GM18520 (cell line): ENCODE data around the gene ARPIN.
"Not testable (repeated sequence)": the region's sequence is repeated elsewhere in the genome, so short reads cannot be mapped to it uniquely, and the experiment has no call there.

Experiments used
- ATAC-seq: cut with Tn5 transposase; IDR thresholded peaks from one replicate; pipeline ENCODE4 v1.9.1; 2021; ENCODE audit not compliant: unreplicated experiment

Gene ARPIN

DNA sequence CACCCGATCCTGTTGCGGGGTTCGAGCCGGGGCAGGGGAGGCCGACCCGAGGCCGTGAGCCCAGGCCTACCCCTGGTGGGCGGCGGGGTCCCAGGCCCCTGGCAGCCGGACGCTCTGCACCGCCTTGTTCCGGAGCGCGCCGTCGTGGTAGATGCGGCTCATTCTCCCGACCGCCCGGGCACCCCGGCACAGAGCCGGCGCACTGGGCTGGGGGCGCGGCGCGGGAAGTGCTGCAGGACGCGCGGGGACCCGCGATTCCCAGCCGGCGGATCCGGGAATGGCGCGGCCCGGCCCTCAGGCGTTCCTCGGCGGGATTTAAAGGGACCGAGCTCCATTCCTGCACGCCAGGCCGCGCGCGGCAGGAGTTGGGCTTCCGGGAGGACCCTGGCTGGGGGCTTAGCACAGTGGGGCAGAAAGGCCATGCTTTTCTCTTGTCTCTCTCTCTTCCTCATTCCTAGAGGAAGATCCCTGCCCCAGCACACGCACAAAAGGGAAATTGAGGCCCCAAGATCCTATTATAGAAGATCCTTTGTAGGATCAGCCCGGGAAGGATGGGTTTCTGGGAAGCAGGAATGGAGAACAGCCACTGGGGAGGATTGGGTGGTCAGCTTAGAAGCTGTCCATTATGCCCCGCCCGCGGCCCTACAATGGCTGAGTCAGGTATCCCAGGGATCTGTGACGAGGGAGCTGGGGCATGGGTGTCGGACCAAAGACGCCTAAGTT is at the start of gene ARPIN:
Gene ARPIN (minus strand): TSS at position 279 of the 723 bp plus-strand sequence. CDS start 117 bp downstream, at position 162.
- no peak for ATAC-seq

DNA sequence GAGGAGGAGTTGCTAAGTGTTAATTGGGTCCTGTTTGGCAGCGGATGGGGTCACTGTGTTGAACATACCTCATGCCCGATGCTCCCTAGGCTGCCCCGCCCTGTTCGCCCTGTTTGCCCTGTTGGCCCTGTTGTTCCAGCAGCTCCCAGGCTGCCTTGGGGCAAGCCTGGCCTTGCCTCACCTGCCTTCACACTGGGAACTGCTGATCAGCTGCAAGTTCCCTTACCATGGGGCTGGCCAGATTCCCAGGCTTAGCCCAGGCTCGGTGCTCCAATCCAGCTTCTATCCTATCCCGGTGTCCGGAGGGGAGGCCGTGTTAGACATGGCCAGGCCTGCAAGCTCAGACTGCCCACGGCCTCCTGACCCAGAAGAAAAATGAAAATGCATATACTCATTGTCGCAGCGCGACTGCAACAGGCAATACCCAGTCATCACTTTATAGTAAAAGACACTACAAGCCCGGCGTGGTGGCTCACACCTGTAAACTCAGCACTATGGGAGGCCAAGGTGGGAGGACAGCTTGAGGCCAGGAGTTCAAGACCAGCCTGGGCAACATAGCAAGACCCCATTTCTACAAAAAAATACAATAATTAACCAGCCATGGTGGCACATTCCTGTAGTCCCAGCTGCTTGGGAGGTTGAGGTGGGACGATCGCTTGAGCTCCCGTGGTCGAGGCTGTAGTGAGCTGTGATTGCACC is 45.5 kb upstream of the ARPIN start:
- ATAC-seq: no peak

DNA sequence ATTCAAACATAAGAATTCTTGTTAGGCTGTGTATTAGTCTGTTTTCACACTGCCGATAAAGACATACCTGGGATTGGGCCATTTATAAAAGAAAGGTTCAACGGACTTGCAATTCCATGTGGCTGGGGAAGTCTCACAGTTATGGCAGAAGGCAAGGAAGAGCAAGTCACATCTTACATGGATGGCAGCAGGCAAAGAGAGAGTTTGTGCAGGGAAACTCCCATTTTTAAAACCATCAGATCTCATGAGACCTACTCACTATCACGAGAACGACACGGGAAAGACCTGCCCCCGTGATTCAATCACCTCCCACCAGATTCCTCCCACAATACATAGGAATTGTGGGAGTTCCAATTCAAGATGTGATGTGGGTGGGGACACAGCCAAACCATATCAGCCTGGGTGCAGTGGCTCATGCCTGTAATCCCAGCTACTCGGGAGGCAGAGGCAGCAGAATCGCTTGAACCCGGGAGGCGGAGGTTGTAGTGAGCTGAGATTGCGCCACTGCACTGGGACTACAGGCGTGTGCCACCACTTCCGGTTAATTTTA is 42.8 kb upstream of the ARPIN start:
- ATAC-seq: not testable (repeated sequence)

DNA sequence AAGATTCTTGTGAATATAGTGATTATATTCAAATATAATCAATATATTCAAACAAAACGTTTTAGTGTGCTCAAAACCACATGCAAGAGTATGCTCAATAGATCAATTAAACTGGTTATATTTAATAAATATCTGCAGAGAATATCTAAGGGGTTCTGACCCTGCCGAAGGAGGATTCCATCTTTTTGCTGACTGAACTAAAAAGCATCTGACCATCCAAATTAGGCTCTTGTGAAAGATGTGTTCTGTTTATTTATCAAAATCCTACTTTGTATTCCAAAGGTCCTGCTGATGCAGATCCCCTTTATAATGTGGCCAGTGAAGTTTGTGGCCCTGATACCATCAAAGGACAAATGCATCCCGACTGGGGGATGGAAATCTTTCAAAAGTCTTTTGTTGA is 41.8 kb upstream of the ARPIN start:
- no peak for ATAC-seq

DNA sequence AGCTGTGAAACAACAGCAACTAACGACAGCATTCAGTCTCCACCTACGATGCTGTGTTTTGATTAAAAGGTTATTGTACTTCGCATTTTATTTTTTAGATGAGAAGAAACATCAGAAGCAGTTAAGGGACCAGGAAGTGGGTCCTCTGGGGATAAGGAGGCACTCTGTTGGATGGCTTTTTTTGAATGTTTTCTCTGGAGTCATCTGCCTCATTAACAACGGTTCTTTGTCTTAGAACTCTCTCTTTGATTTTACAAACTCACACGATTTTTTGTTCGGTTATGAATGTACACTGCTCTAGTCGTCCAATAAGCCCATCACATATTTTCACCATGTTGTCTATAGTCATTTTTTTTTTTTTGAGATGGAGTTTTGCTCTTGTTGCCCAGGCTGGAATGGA is 36.0 kb upstream of the ARPIN start:
- ATAC-seq: no peak

DNA sequence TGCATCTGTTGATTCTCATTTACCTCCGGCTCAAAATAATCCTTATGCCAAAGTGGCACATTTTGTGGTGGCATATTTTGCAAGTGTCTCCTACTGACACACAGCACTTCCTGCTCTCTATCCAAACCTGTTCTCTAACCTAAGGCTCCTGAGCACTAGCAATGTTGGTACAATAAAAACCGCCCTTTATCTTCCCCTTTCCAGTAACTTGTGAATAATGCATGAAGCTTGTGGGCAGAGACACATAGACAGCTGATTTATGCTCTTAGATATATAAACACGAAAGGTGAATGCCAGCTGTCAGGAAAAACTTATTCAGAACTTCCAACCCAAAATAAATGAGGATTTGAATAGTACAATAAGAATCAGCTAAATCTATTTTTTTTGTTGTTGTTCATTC is 34.6 kb upstream of the ARPIN start:
- no peak for ATAC-seq

DNA sequence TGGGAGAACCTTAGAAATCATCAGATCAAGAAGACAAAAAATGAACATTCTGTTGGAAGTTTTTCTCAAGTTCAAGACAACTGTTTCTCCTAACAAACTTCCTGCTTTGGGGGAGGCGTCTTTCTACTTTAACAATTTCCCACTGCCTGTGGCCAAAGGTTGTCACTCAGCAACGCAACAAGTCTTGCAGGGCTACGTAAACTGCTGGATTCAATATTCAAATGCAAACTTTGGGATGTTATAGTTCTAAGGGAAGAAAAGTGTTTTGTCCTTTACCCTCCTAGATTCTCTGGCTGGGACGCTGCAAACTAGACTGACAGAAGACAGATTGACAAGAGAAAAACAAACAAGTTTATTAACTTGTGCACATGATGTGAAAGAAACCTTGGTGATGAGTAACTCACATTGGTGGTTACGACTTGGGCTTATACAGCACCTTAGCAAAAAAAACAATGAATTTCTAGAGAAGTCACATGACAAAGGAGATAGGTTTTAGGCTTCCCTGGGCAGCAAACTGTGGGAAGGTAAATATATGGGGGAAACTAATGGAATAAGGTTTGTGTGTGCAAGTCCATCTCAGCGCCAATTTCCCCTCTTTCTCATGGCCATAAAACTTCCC is 34.0 kb upstream of the ARPIN start:
- no peak for ATAC-seq

DNA sequence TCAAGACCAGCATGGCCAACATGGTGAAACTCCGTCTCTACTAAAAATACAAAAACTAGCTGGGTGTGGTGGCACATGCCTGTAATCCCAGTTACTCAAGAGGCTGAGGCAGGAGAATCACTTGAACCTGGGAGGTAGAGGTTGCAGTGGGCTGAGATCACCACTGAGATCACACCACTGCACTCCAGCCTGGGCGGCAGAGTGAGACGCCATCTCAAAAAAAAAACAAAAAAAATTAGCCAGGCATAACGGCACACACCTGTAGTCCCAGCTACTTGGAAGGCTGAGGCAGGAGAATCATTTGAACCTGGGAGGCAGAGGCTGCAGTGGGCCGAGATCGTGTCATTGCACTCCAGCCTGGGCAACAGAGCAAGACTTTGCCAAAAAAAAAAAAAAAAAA is 31.0 kb upstream of the ARPIN start:
- not testable (repeated sequence) for ATAC-seq

DNA sequence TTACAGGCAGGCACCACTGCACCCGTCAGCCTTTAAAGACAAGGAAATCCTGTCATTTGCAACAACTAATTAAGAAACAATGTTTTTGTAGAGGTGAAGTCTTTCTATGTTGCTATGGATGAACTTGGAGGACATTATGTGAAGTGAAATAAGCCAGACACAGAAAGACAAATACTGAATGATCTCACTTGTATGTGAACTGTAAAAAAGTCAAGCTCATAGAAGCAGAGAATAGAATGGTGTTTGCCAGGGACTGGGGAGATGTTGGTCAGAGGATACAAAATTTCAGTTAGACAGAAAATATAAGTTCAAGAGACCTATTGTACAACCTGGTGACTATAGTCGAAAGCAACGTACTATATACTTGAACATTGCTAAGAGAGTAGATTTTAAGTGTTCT is 27.2 kb upstream of the ARPIN start:
- no peak for ATAC-seq

DNA sequence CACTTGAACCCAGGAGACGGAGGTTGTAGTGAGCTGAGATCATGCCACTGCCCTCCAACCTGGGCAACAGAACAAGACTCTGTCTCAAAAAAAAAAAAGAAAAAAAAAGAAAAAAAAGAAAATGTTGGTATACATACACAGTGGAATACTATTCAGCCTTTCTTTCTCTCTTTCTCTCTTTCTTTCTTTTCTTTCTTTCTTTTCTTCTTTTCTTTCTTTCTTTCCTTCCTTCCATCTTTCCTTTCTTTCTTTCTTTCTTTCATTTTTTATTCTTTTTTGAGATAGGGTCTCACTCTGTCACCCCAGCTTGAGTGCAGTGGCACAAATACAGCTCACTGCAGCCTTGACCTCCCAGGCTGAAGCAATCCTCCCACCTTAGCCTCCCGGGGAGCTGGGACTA is 26.6 kb upstream of the ARPIN start:
- ATAC-seq: not testable (repeated sequence)

DNA sequence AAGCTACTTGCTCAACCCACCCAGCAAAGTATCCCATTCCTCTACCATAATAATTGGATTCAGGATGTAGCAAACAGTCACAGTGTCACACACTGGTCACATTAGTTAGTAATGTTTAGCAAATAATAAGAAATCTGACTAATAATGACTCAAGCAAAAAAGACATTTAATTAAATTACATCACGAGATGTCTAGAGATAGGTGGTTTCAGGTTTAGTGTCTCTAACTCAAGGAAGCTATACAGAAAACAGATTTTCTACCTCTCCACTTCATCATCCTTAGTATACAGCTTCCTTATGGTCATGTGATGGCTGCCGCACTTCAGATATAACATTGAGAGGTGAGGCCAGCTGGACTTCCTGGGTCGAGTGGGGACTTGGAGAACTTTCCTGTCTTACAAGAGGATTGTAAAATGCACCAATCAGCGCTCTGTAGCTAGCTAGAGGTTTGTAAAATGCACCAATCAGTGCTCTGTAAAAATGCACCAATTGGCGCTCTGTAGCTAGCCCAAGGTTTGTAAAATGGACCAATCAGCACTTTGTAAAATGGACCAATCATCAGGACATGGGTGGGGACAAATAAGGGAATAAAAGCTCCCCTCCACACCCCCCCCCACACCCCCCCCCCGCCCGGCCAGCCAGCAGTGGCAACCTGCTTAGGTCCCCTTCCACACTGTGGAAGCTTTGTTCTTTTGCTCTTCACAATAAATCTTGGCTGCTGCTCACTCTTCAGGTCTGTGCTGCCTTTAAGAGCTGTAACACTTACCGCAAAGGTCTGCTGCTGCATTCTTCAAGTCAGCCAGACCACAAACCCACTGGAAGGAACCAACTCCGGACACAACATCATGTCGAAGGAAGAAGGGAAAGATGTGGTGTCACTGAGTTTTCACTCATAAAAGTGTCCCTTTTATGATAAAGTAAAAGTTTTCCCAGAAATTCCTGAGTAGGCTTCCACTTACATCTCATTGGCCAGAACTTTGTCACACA is 24.9 kb upstream of the ARPIN start:
- no peak for ATAC-seq

DNA sequence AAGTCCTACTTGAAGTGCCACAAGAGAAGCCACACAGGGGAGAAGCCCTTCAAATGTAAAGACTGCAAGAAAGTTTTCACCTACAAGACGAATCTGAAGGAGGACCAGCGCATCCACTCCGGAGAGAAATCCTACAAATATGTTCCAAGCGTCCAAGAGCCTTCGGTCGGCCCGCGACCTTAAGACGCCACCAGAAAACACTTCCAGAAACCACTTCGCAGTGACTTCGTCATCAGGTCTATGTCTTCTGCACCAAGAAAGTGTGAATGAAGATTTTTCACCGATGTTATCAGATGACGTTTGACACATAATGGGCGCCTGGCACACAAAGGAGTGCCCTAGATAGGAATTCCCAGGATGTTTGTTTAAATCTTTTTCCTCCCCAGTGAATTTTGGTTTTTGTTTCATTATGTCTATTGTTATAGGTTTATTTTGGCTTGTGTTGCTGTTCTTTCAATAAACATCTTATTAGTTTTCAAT is 24.1 kb upstream of the ARPIN start:
- ATAC-seq: no peak

DNA sequence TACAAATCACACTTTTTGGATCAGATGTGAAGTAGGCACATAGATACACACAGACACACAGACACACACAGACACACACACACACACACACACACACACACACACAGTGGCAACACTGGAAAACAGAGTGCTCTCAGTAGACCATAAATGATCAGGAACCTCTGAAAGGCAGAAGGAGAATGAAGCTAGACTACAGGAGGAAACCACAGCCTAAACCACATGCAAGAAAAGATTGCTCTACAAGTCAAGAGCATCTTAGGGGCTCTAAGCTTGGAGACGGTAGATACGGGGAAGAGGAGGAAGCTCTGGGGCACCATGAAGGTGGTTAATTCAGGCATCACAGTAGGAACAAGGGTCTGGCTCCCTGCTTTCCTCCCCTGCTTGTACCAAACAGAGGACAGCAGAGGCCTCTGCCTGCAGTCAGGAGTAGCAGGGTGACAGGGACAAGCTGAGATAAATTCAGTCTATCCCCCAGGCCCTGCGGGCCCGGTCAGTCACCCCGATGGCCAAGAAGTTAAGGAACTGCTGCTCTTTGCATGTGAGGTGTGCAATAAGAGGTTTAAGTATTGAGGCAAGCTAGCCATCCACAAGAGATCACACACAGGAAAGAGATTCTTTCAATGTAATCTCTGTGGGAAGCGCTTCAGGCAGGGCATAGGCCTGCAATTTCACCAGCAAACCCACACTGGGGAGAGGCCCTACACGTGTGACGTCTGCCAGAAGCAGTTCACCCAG is 23.5 kb upstream of the ARPIN start:
- no peak for ATAC-seq

DNA sequence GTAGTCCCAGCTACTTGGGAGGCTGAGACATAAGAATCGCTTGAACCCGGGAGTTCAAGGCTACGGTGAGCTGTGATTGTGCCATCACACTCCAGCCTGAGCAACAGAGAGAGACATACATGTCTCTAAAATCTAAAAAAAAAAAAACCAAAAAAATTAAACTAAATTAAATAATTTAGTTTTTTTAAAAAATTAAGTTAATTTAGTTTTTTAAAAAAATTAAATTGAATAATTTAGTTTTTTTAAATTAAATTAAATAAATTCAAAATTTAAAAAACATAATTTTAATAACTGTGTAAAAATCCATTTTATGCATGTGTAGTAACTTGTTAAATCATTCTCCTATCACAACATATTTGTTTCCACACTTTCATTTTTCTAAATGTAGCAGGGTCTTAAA is 20.1 kb upstream of the ARPIN start:
- ATAC-seq: no peak

DNA sequence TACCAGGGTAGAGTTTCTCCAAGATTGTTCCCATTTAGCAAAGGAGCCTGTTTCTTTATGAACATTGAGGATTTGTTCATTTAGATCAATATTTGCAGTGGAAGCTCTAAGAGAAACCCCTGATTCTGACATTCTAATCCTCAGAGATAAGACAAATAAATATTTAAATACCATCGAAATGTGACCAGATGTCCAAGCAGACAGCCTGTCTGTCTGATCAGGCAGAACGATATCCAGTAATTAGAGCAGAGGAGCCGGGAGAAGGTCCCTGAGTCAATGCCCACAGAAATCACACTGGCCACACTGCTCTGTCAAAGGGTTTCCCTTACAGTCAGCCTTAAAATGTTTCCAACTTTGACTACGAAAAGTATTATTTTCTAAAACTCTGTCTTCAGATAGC is 15.7 kb upstream of the ARPIN start:
- no peak for ATAC-seq

DNA sequence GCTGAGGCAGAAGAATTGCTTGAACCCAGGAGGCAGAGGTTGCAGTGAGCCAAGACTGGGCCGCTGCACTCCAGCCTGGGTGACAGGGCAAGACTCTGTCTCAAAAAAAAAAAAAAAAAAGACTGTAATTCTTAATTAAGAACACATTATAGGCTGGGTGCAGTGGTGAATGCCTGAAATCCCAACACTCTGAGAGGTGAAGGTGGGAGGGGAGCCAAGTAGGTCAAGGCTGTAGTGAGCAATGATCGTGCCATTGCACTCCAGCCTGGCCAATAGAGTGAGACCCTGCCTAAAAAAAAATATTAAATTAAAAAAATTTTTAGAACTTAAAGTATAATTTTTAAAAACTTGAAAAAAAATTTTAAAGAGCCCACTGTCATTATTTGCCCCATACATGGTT is 13.4 kb upstream of the ARPIN start:
- no peak for ATAC-seq

DNA sequence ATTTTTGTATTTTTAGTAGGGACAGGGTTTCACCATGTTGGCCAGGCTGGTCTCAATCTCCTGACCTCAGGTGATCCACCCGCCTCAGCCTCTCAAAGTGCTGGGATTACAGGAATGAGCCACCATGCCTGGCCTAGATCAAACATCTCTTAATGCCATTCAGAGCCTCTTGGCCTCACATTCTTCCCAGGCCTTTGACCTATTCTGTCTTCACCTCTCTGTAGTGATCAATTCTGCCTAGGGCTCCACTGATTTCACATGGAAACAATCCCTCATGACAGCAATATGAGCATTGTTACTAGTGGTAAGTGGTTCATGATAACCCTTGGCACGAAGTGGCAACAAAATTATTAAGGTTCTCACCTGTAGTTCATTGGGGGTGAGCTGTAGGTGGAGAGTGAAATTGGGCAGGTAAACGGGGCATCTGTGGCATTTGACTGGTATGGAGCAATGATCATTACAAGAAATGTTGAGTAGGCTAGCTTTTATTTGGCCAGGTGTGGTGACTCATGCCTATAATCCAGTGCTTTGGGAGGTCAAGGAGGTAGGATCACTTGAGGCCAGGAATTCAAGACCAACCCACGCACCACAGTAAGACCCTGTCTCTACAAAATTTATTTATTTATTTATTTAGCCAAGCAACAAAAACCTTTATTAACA is 4.8 kb upstream of the ARPIN start:
- ATAC-seq: no peak

DNA sequence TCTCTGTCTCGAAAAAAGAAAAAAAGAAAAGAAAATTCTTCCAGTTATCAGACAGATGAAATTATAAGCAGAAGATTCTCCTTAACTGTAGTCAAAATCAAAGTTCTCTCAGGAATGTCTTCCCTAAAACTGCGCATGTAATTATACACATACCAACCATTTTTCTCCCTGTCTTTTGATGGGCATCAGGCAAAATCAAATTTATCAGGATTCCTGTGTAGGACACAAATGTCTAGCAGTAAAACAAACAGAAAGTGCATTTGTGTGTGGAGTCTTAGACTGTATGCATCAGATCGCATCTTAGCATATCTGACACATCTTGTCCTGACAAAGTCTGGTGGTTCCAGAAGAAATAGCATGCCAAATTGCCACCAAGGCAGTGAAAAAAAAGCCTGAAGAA is 3.9 kb upstream of the ARPIN start:
- ATAC-seq: no peak

DNA sequence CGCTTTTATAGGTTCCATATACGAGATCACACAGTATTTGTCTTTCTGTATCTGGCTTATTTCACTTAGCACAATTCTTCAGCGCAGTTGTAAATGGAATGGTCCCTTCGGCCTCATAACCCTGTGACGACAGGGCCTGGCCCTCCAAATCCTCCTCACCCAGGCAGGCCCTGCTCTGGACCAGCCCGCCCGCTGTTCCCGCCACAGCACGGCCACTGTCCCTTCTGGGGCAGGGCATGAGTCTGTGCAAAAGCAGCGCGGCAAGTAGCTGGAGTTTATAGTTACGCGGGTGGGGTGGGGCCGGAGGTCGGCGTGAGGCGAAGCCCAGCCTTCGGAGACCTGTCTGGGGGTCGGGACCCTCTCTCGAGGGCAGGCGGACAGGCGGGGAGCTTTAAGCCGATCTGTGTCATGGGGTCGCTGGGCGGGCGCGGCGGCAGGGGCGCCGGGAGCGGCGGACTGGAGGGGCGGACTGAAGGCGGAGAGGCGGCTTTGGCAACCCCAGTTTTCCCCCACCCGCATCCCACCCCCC is 543 bp downstream of the ARPIN start:
- no peak for ATAC-seq
